HepG2 (cell line): ENCODE data around the gene TBC1D22A.

Source experiments
- BRCA1 ChIP-seq: sonication (generic); formaldehyde crosslinking; IDR thresholded peaks from 2 replicates; pipeline ENCODE4 v1.4.0; 2020; ENCODE audit warnings: missing genetic modification reagents
- ETV5 ChIP-seq: IDR thresholded peaks from 2 replicates; pipeline ENCODE4 v1.6.1; 2018; ENCODE audit warnings: missing biosample characterization, missing genetic modification reagents, inconsistent platforms, borderline replicate concordance
- PHF20 ChIP-seq: sonication (generic); formaldehyde crosslinking; IDR thresholded peaks from 2 replicates; pipeline ENCODE4 v1.5.0; 2020; ENCODE audit warnings: mild to moderate bottlenecking, missing genetic modification reagents
- POLR2A ChIP-seq, 2 experiments: IDR thresholded peaks; 2 replicates each; pipeline ENCODE4 v1.6.1; 2011; ENCODE audit warnings: low read depth in 2 of 2, low read length in 2 of 2, mild to moderate bottlenecking in 1 of 2, moderate library complexity in 1 of 2; ENCODE audit not compliant: insufficient read depth in 1 of 2
- RAD21 ChIP-seq: fragments of 450-650 bp; formaldehyde crosslinking; IDR thresholded peaks from 2 replicates; pipeline ENCODE4 v1.5.0; 2020; ENCODE audit warnings: mild to moderate bottlenecking
- ZNF335 ChIP-seq: sonication (generic); formaldehyde crosslinking; IDR thresholded peaks from 2 replicates; pipeline ENCODE4 v1.4.0; 2020; ENCODE audit warnings: missing genetic modification reagents
- ZNF598 ChIP-seq: sonication (generic); formaldehyde crosslinking; IDR thresholded peaks from 2 replicates; pipeline ENCODE4 v1.5.1; 2020; ENCODE audit warnings: mild to moderate bottlenecking, missing genetic modification reagents, borderline replicate concordance
- TF ChIP-seq, protein P1 (sequence below): sonication (generic); formaldehyde crosslinking; IDR thresholded peaks from 2 replicates; pipeline ENCODE4 v1.4.0; 2020; ENCODE audit warnings: missing genetic modification reagents, borderline replicate concordance

DNA sequence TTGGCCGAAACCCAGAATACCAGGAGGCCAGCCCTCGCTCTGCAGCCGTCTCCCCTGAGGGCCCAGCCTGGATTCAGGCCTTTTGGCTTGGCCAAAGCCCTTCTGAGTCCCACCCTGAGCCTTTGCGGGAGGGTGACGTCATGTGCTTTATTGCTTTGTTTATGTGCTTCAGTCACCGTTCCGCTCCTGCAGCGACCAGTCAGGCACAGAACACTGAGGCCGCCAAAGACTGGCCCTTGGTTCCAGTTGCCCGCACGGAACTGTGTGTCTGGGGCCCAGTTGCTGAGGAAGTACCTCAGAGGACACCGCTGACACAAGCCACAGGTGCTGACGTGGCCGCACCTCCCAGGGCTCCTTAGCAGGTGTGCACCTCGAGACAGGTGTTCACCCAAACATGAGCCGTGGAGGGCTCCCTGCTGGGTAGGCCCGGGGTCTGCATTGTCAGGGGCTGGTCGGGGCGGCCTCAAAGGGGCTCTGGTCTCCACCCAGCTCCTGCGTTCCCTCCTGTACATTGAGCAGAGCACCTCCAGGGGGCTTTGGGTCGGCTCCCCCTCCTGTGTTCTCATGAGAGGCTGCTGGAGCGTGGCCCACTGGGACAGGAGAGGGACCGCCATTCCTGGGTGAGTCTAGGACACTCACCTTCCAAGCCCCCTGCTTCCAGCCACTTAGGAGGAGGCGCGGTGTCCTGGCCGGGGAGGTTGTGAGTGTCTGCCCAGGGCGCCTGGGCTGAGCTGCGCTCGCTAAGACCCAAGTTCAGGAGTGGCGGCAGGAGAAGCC, 376.8 kb downstream of the TBC1D22A start:
- TF ChIP-seq ETV5 (CRISPR knock-in tag): no peak
- TF ChIP-seq POLR2A (IDR thresholded peaks at IDR 0.05; ENCODE audit: insufficient read depth in 1 of 2, low read depth in 2 of 2, low read length in 2 of 2): no peak
- TF ChIP-seq ZNF598 (CRISPR knock-in tag): no peak
- TF ChIP-seq ZNF335: no peak
- no peak for TF ChIP-seq PHF20 (CRISPR knock-in tag)
- TF ChIP-seq RAD21 (CRISPR knock-in tag): no peak
- TF ChIP-seq BRCA1 (CRISPR knock-in tag): no peak
- TF ChIP-seq, protein P1, sequence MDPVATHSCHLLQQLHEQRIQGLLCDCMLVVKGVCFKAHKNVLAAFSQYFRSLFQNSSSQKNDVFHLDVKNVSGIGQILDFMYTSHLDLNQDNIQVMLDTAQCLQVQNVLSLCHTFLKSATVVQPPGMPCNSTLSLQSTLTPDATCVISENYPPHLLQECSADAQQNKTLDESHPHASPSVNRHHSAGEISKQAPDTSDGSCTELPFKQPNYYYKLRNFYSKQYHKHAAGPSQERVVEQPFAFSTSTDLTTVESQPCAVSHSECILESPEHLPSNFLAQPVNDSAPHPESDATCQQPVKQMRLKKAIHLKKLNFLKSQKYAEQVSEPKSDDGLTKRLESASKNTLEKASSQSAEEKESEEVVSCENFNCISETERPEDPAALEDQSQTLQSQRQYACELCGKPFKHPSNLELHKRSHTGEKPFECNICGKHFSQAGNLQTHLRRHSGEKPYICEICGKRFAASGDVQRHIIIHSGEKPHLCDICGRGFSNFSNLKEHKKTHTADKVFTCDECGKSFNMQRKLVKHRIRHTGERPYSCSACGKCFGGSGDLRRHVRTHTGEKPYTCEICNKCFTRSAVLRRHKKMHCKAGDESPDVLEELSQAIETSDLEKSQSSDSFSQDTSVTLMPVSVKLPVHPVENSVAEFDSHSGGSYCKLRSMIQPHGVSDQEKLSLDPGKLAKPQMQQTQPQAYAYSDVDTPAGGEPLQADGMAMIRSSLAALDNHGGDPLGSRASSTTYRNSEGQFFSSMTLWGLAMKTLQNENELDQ (CRISPR knock-in tag): no peak
